ENCODE measurements around the gene ZCCHC14. TPM values are rescaled to one million over a fixed set of nuclear protein-coding genes. Genes with fewer than 3 reads are reported as not detected.
A peak's percentile ranks its signal among the peaks of the same experiment; 100 is the strongest.

Gene ZCCHC14
- total RNA-seq, 1 experiment from 2014 or later: 30.3 TPM

DNA sequence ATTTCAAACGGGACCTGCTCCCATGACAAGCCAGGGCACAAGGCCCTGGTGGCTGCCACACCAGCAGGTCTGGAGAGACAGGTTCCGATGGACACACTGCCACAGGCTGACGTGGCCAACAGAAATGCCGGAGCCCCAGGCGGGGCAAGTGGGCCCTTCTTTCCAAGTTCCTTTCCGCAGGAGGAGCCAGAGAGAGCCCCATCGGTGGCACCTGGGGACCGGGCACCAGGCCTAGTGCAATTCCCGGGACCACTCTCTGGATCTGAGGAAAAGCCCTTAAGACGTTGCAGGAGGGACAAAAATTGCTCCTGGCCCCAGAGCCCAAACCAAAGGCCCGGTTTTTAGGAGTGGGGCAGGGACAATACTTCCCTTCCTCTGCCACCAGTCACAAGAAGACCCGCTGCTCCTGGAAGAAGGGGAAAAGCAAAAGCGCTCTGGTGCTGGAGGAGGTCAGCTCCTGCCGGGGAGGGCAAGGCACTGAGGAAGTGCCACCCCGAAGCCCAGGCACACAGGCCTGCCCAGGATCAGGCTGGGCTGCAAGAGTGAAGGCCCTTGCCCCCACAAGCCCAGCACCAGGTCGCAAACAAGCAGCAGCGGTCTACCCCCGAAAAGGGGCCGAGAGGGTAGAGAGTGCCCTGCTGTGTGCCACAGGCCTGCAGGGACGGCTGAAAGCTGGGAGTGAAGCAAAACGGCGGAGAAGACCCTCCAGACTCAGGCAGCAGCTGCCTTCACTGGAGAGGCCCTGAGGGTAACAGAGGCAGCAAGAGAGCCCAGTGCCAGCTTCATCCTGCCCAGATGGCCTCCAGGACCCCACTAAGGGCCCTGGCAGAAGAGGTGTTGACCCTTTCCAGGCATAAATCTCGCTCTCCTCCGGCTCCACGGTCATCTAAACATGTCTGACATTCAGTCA, 71.6 kb downstream of the ZCCHC14 start:
- TF ChIP-seq, protein P1, sequence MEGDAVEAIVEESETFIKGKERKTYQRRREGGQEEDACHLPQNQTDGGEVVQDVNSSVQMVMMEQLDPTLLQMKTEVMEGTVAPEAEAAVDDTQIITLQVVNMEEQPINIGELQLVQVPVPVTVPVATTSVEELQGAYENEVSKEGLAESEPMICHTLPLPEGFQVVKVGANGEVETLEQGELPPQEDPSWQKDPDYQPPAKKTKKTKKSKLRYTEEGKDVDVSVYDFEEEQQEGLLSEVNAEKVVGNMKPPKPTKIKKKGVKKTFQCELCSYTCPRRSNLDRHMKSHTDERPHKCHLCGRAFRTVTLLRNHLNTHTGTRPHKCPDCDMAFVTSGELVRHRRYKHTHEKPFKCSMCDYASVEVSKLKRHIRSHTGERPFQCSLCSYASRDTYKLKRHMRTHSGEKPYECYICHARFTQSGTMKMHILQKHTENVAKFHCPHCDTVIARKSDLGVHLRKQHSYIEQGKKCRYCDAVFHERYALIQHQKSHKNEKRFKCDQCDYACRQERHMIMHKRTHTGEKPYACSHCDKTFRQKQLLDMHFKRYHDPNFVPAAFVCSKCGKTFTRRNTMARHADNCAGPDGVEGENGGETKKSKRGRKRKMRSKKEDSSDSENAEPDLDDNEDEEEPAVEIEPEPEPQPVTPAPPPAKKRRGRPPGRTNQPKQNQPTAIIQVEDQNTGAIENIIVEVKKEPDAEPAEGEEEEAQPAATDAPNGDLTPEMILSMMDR (conservative IDR thresholded peaks at IDR 0.05; ENCODE audit: low read depth, low read length): no peak
- no peak for TF ChIP-seq EZH2 (IDR thresholded peaks at IDR 0.05; ENCODE audit: borderline replicate concordance, low read depth, low read length, poor library complexity, severe bottlenecking)
- peaks cover 20% of the 10 kb centered on the region for H3K36me3 ChIP-seq (ENCODE audit: insufficient read depth, low read length, poor library complexity, severe bottlenecking)

GRCh38 chr16:87420026-87421002, 72.5 kb downstream of the ZCCHC14 start:
- ChIA-PET CTCF (no interaction called here), POLR2A (ENCODE audit: low non-redundant PET) (interaction anchor here (0.7 kb wide), 1 partner anchor 24 kb away, joined by 3 read pairs; no protein-coding TSS in a partner anchor)
- Histone ChIP-seq H3K4me1 (ENCODE audit: insufficient read depth, low read length, poor library complexity, severe bottlenecking) (no peaks in the 10 kb centered on the region), H3K27ac (ENCODE audit: low read depth, low read length, poor library complexity, severe bottlenecking) (no peak overlapping the region), H3K36me3 (ENCODE audit: insufficient read depth, low read length, poor library complexity, severe bottlenecking) (peaks cover 23% of the 10 kb centered on the region), H3K4me3 (ENCODE audit: low read depth, low read length, poor library complexity, severe bottlenecking) (no peak overlapping the region), H3K9me3 (ENCODE audit: low read depth, low read length, poor library complexity, severe bottlenecking) (no peaks in the 10 kb centered on the region), H3K27me3 (replicated peaks; ENCODE audit: insufficient read depth, low read depth, low read length, poor library complexity) (no peaks in the 10 kb centered on the region)
- TF ChIP-seq, protein P1 (conservative IDR thresholded peaks at IDR 0.05; ENCODE audit: low read depth, low read length): 0 out of 2 replicates have a peak, but pooled peaks have one; percentile 26
- TF ChIP-seq EZH2 (IDR thresholded peaks at IDR 0.05; ENCODE audit: borderline replicate concordance, low read depth, low read length, poor library complexity, severe bottlenecking): no peak
- intact Hi-C loops (cut with micrococcal nuclease; ENCODE audit: unreplicated experiment): no loop called here
- no peak for DNase-seq (ENCODE audit: low spot score)
- no TSS peak for BruUV-seq (replicated peaks)

More for the DNA sequence above, 71.6 kb downstream of the ZCCHC14 start:
- no peak overlapping the region for H3K4me3 ChIP-seq (ENCODE audit: low read depth, low read length, poor library complexity, severe bottlenecking)
- no peak overlapping the region for H3K27ac ChIP-seq (ENCODE audit: low read depth, low read length, poor library complexity, severe bottlenecking)
- no peaks in the 10 kb centered on the region for H3K27me3 ChIP-seq (replicated peaks; ENCODE audit: insufficient read depth, low read depth, low read length, poor library complexity)
- intact Hi-C loops (cut with micrococcal nuclease; ENCODE audit: unreplicated experiment): no loop called here
- no peak for DNase-seq (ENCODE audit: low spot score)
- ChIA-PET CTCF (no interaction called here), POLR2A (ENCODE audit: low non-redundant PET) (no interaction called here)
- no peaks in the 10 kb centered on the region for H3K4me1 ChIP-seq (ENCODE audit: insufficient read depth, low read length, poor library complexity, severe bottlenecking)
- no TSS peak for BruUV-seq (replicated peaks)
- H3K9me3 ChIP-seq (ENCODE audit: low read depth, low read length, poor library complexity, severe bottlenecking): no peaks in the 10 kb centered on the region

DNA sequence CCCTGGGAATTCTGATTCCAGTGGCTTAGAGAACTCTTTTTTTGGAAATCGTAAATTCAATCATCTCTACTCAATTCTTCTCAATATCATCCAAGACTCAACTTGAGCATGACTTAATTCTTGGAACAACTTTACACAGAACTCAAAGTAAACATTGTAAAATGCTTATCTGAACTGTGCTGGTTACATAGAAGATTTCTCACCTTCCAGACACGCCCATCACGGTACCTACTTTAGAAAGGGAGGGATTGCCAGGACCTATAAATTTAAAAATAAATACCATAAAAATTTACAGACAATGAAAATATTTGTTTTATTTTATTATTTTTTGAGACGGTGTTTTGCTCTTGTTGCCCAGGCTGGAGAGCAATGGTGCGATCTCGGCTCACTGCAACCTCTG, 74.2 kb downstream of the ZCCHC14 start:
- no peaks in the 10 kb centered on the region for H3K27me3 ChIP-seq (replicated peaks; ENCODE audit: insufficient read depth, low read depth, low read length, poor library complexity)
- TF ChIP-seq, protein P1 (conservative IDR thresholded peaks at IDR 0.05; ENCODE audit: low read depth, low read length): no peak
- TF ChIP-seq EZH2 (IDR thresholded peaks at IDR 0.05; ENCODE audit: borderline replicate concordance, low read depth, low read length, poor library complexity, severe bottlenecking): no peak
- ChIA-PET POLR2A (ENCODE audit: low non-redundant PET) (no interaction called here), CTCF (no interaction called here)
- DNase-seq (ENCODE audit: low spot score): no peak
- no peak overlapping the region for H3K27ac ChIP-seq (ENCODE audit: low read depth, low read length, poor library complexity, severe bottlenecking)
- no peaks in the 10 kb centered on the region for H3K9me3 ChIP-seq (ENCODE audit: low read depth, low read length, poor library complexity, severe bottlenecking)
- no peak overlapping the region for H3K4me3 ChIP-seq (ENCODE audit: low read depth, low read length, poor library complexity, severe bottlenecking)
- intact Hi-C loops (cut with micrococcal nuclease; ENCODE audit: unreplicated experiment): loop anchor here (5.0 to 10.0 kb wide), 2 partner anchors 126 to 219 kb away; no protein-coding TSS in a partner anchor
- H3K36me3 ChIP-seq (ENCODE audit: insufficient read depth, low read length, poor library complexity, severe bottlenecking): peaks cover 31% of the 10 kb centered on the region
- H3K4me1 ChIP-seq (ENCODE audit: insufficient read depth, low read length, poor library complexity, severe bottlenecking): no peaks in the 10 kb centered on the region
- BruUV-seq (replicated peaks): no TSS peak
